ENCODE results near the gene WNT7B.

The WNT7B gene

GRCh38 chr22:45994491-45995404 is 17.8 kb upstream of the WNT7B start:
- FAIRE-seq = no peak

- no peak for FAIRE-seq
These were observed 16.9 kb upstream of the WNT7B start for GRCh38 chr22:45993841-45994240.

- no peak for FAIRE-seq
These were observed 16.3 kb upstream of the WNT7B start for GRCh38 chr22:45993143-45993692.

GRCh38 chr22:45992737-45993136 is 15.8 kb upstream of the WNT7B start:
- FAIRE-seq = no peak

GRCh38 chr22:45991098-45991497 is 14.1 kb upstream of the WNT7B start:
- no peak for FAIRE-seq

- FAIRE-seq = no peak
These were observed 10.3 kb upstream of the WNT7B start for GRCh38 chr22:45987136-45987861.

- FAIRE-seq = no peak
These were observed 7.5 kb upstream of the WNT7B start for GRCh38 chr22:45984316-45984916.

- no peak for FAIRE-seq
These were observed 6.8 kb upstream of the WNT7B start for GRCh38 chr22:45983797-45984196.

GRCh38 chr22:45980761-45981160 is 3.8 kb upstream of the WNT7B start:
- FAIRE-seq = no peak

- no peak for FAIRE-seq
These were observed 3.3 kb upstream of the WNT7B start for GRCh38 chr22:45980268-45980570.

GRCh38 chr22:45978275-45978713 is 1.3 kb upstream of the WNT7B start:
- no peak for FAIRE-seq

GRCh38 chr22:45977551-45978274 is 751 bp upstream of the WNT7B start:
- FAIRE-seq = no peak

- no peak for FAIRE-seq
These were observed 534 bp downstream of the WNT7B start for GRCh38 chr22:45976254-45977002.

GRCh38 chr22:45975164-45976161 is 1.5 kb downstream of the WNT7B start:
- no peak for FAIRE-seq

- FAIRE-seq = no peak
These were observed 2.5 kb downstream of the WNT7B start for GRCh38 chr22:45974498-45974897.

GRCh38 chr22:45972889-45973253 is 4.1 kb downstream of the WNT7B start:
- FAIRE-seq = no peak

- no peak for FAIRE-seq
These were observed 4.7 kb downstream of the WNT7B start for GRCh38 chr22:45972091-45972888.

- no peak for FAIRE-seq
These were observed 5.4 kb downstream of the WNT7B start for GRCh38 chr22:45971408-45972028.

GRCh38 chr22:45970705-45971407 is 6.1 kb downstream of the WNT7B start:
- FAIRE-seq = no peak
